Stimulated activated CD8-positive, alpha-beta memory T cell treated with anti-CD3 and anti-CD28 coated beads, Interleukin-7, amount 100 ng/mL, for 1 hour (primary cell): ENCODE results near the gene USP48.

Experiments used
- DNase-seq, 2 donors: peaks; one replicate each; pipeline ENCODE4 v3.0.0-alpha.2; 2020; ENCODE audit warnings: low read depth in 2 of 2

USP48 gene

GRCh38 chr1:21749109-21749508 is 33.8 kb downstream of the USP48 start:
- DNase-seq = no peak

- DNase-seq = no peak
Observed at GRCh38 chr1:21743476-21743875, 39.5 kb downstream of the USP48 start.

GRCh38 chr1:21742578-21742977 is 40.4 kb downstream of the USP48 start:
- DNase-seq = no peak

- no peak for DNase-seq
Observed at GRCh38 chr1:21741206-21741605, 41.7 kb downstream of the USP48 start.

GRCh38 chr1:21736876-21737275 is 46.1 kb downstream of the USP48 start:
- DNase-seq = no peak

GRCh38 chr1:21736011-21736410 is 46.9 kb downstream of the USP48 start:
- no peak for DNase-seq

GRCh38 chr1:21734526-21734925 is 48.4 kb downstream of the USP48 start:
- no peak for DNase-seq

- DNase-seq = no peak
Observed at GRCh38 chr1:21732664-21733063, 50.3 kb downstream of the USP48 start.

GRCh38 chr1:21725748-21726392 is 57.1 kb downstream of the USP48 start:
- no peak for DNase-seq

GRCh38 chr1:21724570-21724969 is 58.4 kb downstream of the USP48 start:
- no peak for DNase-seq

GRCh38 chr1:21724098-21724497 is 58.9 kb downstream of the USP48 start:
- DNase-seq = no peak

- DNase-seq = no peak
Observed at GRCh38 chr1:21721295-21721985, 61.5 kb downstream of the USP48 start.

GRCh38 chr1:21716169-21716568 is 66.8 kb downstream of the USP48 start:
- no peak for DNase-seq

- DNase-seq = no peak
Observed at GRCh38 chr1:21707891-21708290, 75.1 kb downstream of the USP48 start.

- DNase-seq = no peak
Observed at GRCh38 chr1:21707086-21707840, 75.7 kb downstream of the USP48 start.

GRCh38 chr1:21706151-21706835 is 76.7 kb downstream of the USP48 start:
- DNase-seq = no peak

GRCh38 chr1:21705303-21705980 is 77.5 kb downstream of the USP48 start:
- DNase-seq = no peak

- DNase-seq = no peak
Observed at GRCh38 chr1:21704145-21704544, 78.8 kb downstream of the USP48 start.

GRCh38 chr1:21703318-21703963 is 79.5 kb downstream of the USP48 start:
- no peak for DNase-seq

GRCh38 chr1:21702780-21703179 is 80.2 kb downstream of the USP48 start:
- no peak for DNase-seq

- DNase-seq = no peak
Observed at GRCh38 chr1:21701401-21701800, 81.5 kb downstream of the USP48 start.
